GM21367 (cell line): ENCODE data around the gene ARHGEF16.

ENCODE experiments used
- ATAC-seq: cut with Tn5 transposase; IDR thresholded peaks from one replicate; pipeline ENCODE4 v1.9.1; 2021; ENCODE audit not compliant: unreplicated experiment

ARHGEF16 gene

GRCh38 chr1:3466366-3467075 lies 12.1 kb downstream of the ARHGEF16 start:
- ATAC-seq = no peak

- ATAC-seq = no peak
These were observed 12.9 kb downstream of the ARHGEF16 start for GRCh38 chr1:3467096-3468036.

GRCh38 chr1:3468236-3469103 lies 14.0 kb downstream of the ARHGEF16 start:
- ATAC-seq = no peak

- no peak for ATAC-seq
These were observed 14.8 kb downstream of the ARHGEF16 start for GRCh38 chr1:3469104-3469848.

- ATAC-seq = no peak
These were observed 15.6 kb downstream of the ARHGEF16 start for GRCh38 chr1:3469849-3470649.

- ATAC-seq = no peak
These were observed 16.3 kb downstream of the ARHGEF16 start for GRCh38 chr1:3470650-3471355.

- ATAC-seq = no peak
These were observed 17.1 kb downstream of the ARHGEF16 start for GRCh38 chr1:3471356-3472087.

GRCh38 chr1:3472088-3472850 lies 17.8 kb downstream of the ARHGEF16 start:
- ATAC-seq = no peak

GRCh38 chr1:3472906-3473305 lies 18.4 kb downstream of the ARHGEF16 start:
- ATAC-seq = no peak

- no peak for ATAC-seq
These were observed 18.9 kb downstream of the ARHGEF16 start for GRCh38 chr1:3473381-3473844.

- ATAC-seq = no peak
These were observed 19.6 kb downstream of the ARHGEF16 start for GRCh38 chr1:3474016-3474415.

- ATAC-seq = no peak
These were observed 20.0 kb downstream of the ARHGEF16 start for GRCh38 chr1:3474421-3474820.

GRCh38 chr1:3475839-3476573 lies 21.5 kb downstream of the ARHGEF16 start:
- ATAC-seq = no peak

- ATAC-seq = no peak
These were observed 22.2 kb downstream of the ARHGEF16 start for GRCh38 chr1:3476666-3477065.

- ATAC-seq = no peak
These were observed 23.0 kb downstream of the ARHGEF16 start for GRCh38 chr1:3477241-3477995.

- ATAC-seq = no peak
These were observed 23.7 kb downstream of the ARHGEF16 start for GRCh38 chr1:3478187-3478586.
